H1 (cell line): ENCODE measurements around the gene ENTREP3. TPM values are rescaled to one million over a fixed set of nuclear protein-coding genes. Genes with fewer than 3 reads are reported as not detected.

ENCODE experiments used
- ASH2L ChIP-seq: fragments of 200-600, 300-600 bp; sonication (generic); IDR thresholded peaks from one replicate; pipeline ENCODE4 v1.7.1; 2017; ENCODE audit warnings: low read length
- ATF3 ChIP-seq: IDR thresholded peaks from 2 replicates; pipeline ENCODE4 v1.6.1; 2011; ENCODE audit warnings: low read depth, mild to moderate bottlenecking, low read length; ENCODE audit not compliant: insufficient read depth
- BACH1 ChIP-seq: IDR thresholded peaks from 2 replicates; pipeline ENCODE4 v1.6.1; 2012; ENCODE audit warnings: low read length, improper control_type of control experiment
- BCL11A ChIP-seq, 2 experiments: IDR thresholded peaks; one replicate each; pipeline ENCODE4 v1.6.1; 2011; ENCODE audit warnings: low read depth in 2 of 2, low read length in 2 of 2, mild to moderate bottlenecking in 2 of 2
- BRCA1 ChIP-seq: IDR thresholded peaks from 2 replicates; pipeline ENCODE4 v1.6.1; 2012; ENCODE audit warnings: low read depth, low read length, improper control_type of control experiment
- CHD1 ChIP-seq: IDR thresholded peaks from 2 replicates; pipeline ENCODE4 v1.6.1; 2012; ENCODE audit warnings: low read depth, low read length, improper control_type of control experiment
- CHD2 ChIP-seq: IDR thresholded peaks from 2 replicates; pipeline ENCODE4 v1.6.1; 2012; ENCODE audit warnings: low read length, improper control_type of control experiment
- CTBP2 ChIP-seq: IDR thresholded peaks from 2 replicates; pipeline ENCODE4 v1.7.0; 2011; ENCODE audit warnings: borderline replicate concordance, mild to moderate bottlenecking, moderate library complexity, mixed read lengths, low read length; ENCODE audit not compliant: insufficient read depth, insufficient read length
- CTCF ChIP-seq, 3 experiments: IDR thresholded peaks; 1 replicate in 2 of 3; 2 replicates in 1 of 3; pipeline versions ENCODE4 v1.5.1 to v1.6.1; 2011; ENCODE audit warnings: low read length in 3 of 3, mild to moderate bottlenecking in 3 of 3, inconsistent platforms in 2 of 3, low read depth in 1 of 3, moderate library complexity in 1 of 3; ENCODE audit not compliant: insufficient read depth in 1 of 3; ENCODE audit errors: control extremely low read depth in 1 of 3
- EP300 ChIP-seq, 2 experiments: IDR thresholded peaks; 1 replicate in 1 of 2; 2 replicates in 1 of 2; pipeline ENCODE4 v1.6.1; 2011 to 2012; ENCODE audit warnings: low read depth in 2 of 2, low read length in 2 of 2, mild to moderate bottlenecking in 2 of 2, borderline replicate concordance in 1 of 2, inconsistent platforms in 1 of 2, moderate library complexity in 1 of 2
- EZH2 ChIP-seq: fragments of 200-600 bp; sonication (generic); IDR thresholded peaks from 2 replicates; pipeline ENCODE4 v1.7.1; 2012; ENCODE audit warnings: low read depth, mild to moderate bottlenecking, moderate library complexity, low read length, inconsistent platforms; ENCODE audit not compliant: severe bottlenecking
- JUND ChIP-seq: IDR thresholded peaks from 2 replicates; pipeline ENCODE4 v1.6.1; 2011; ENCODE audit warnings: mild to moderate bottlenecking, improper control_type of control experiment, low read length
- KDM1A ChIP-seq: fragments of 200-600, 300-600 bp; sonication (generic); IDR thresholded peaks from 2 replicates; pipeline ENCODE4 v1.7.1; 2016; ENCODE audit warnings: mild to moderate bottlenecking, low read length, borderline replicate concordance
- KDM4A ChIP-seq: IDR thresholded peaks from one replicate; pipeline ENCODE4 v1.7.1; 2012; ENCODE audit warnings: low read depth, mild to moderate bottlenecking, moderate library complexity, low read length, inconsistent platforms; ENCODE audit not compliant: severe bottlenecking
- POLR2AphosphoS5 ChIP-seq: IDR thresholded peaks from 2 replicates; pipeline ENCODE4 v1.6.1; 2011; ENCODE audit warnings: low read depth, low read length
- RFX5 ChIP-seq: IDR thresholded peaks from 2 replicates; pipeline ENCODE4 v1.6.1; 2011; ENCODE audit warnings: low read depth, low read length, improper control_type of control experiment, borderline replicate concordance
- SAP30 ChIP-seq: fragments of 300-600 bp; sonication (generic); IDR thresholded peaks from 2 replicates; pipeline ENCODE4 v1.7.1; 2012; ENCODE audit warnings: low read length, moderate library complexity, mild to moderate bottlenecking, inconsistent platforms; ENCODE audit not compliant: insufficient read depth, insufficient replicate concordance
- SP4 ChIP-seq: IDR thresholded peaks from 2 replicates; pipeline ENCODE4 v1.6.1; 2012; ENCODE audit warnings: low read length, inconsistent platforms
- SRF ChIP-seq: IDR thresholded peaks from 2 replicates; pipeline ENCODE4 v1.6.1; 2011; ENCODE audit warnings: mild to moderate bottlenecking, low read depth, low read length, moderate library complexity
- TBP ChIP-seq: IDR thresholded peaks from 2 replicates; pipeline ENCODE4 v1.6.1; 2011; ENCODE audit warnings: low read depth, low read length, improper control_type of control experiment
- TCF12 ChIP-seq: IDR thresholded peaks from 2 replicates; pipeline ENCODE4 v1.6.1; 2011; ENCODE audit warnings: low read depth, mild to moderate bottlenecking, low read length
- YY1 ChIP-seq: IDR thresholded peaks from 2 replicates; pipeline ENCODE4 v1.6.1; 2011; ENCODE audit warnings: low read depth, mild to moderate bottlenecking, low read length
- polyA plus RNA-seq, 7 experiments: library from polyadenylated mRNA; depleted of rRNA in 3 of 7; stranded (reverse) in 5 of 7; unstranded in 2 of 7; fragments of >200 nt in 5 of 7; fragments of 200-250 nt in 2 of 7; gene quantifications; 1 replicate in 5 of 7; 2 replicates in 1 of 7; 4 replicates in 1 of 7; pipeline versions ENCODE4 v1.2.1 to v1.2.3, GENCODE V29; 2011 to 2013; ENCODE audit warnings: missing spikeins in 2 of 7, mixed read lengths in 2 of 7
- total RNA-seq: library from RNA; stranded (reverse); fragmentation: NEBNext Ultra II Directional; extraction: Animal tissue kit (Norgen Biotek cat#: 25700); gene quantifications from 2 replicates; pipeline ENCODE4 v1.2.1, GENCODE V29; 2021

Gene ENTREP3
- total and polyA plus RNA-seq, 2 of the 8 experiments (the other 6 are each of a cell fraction or from before 2014, with no cell fraction given) = 22.8 to 52.2 TPM

DNA sequence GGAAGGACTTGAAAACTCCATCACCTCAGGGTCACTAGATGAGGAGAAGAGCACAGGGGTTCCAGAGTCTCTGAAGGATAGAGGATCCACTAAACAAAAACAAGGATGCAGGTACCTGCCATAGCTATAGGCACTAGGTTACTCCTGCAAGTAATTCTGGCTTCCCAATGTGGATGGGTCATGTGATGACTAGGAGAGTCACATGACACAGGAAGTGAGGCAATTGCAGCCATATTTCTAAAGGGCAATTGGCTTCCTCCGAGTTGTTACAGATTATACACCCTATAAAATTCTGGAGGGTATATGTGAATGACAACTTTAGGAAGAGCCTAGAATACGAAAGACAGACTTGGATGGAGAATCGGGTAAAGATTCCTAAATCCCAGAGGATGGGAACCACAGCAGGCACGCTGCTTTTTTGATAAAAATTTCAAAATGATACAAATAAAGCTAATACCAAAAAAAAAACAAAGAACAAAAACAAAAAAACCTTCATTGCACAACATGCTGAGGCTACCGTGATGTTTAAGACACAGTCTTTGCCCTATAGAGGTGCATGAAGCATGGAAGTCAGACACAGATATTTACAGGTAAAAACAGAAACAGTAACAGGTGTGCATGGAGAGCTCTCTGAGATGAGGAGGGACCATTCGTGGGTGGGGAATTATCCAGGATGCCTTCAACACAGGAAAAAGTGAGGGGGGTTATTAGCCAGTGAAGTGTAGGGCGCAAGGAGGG, 36.3 kb downstream of the ENTREP3 start (continued):
- TF ChIP-seq CTCF (IDR thresholded peaks at IDR 0.05; ENCODE audit: control extremely low read depth in 1 of 3, insufficient read depth in 1 of 3, low read depth in 1 of 3, low read length in 3 of 3) (no peak), BRCA1 (no peak), EZH2 (no peak), SP4 (peak; percentile 99), TCF12 (0 out of 2 replicates have a peak, but pooled peaks have one; percentile 12), SRF (no peak), YY1 (peak; percentile 99), RFX5 (no peak), EP300 (IDR thresholded peaks at IDR 0.05; ENCODE audit: borderline replicate concordance in 1 of 2, low read depth in 2 of 2, low read length in 2 of 2) (peak in 1 of 2 experiments; percentile 61; a peak in 1 of 3 replicates), CHD2 (no peak), BACH1 (no peak), ASH2L (no peak), POLR2AphosphoS5 (no peak), KDM1A (no peak), SAP30 (peak; percentile 19), TBP (no peak), KDM4A (no peak), JUND (no peak), ATF3 (peak; percentile 99), BCL11A (IDR thresholded peaks at IDR 0.05; ENCODE audit: low read depth in 2 of 2, low read length in 2 of 2) (no peak), CTBP2 (no peak), CHD1 (no peak)
